GM10847 (cell line): ENCODE measurements around the gene KCNIP1.

Experiments
- POLR2A ChIP-seq: IDR thresholded peaks from 2 replicates; pipeline ENCODE4 v1.6.1; 2011; ENCODE audit not compliant: insufficient read length; ENCODE audit errors: extremely low read depth

KCNIP1 gene

GRCh38 chr5:170601619-170602018 lies 97.8 kb downstream of the KCNIP1 start:
- no peak for TF ChIP-seq POLR2A

GRCh38 chr5:170603109-170603508 lies 99.3 kb downstream of the KCNIP1 start:
- TF ChIP-seq POLR2A, result no peak

DNA sequence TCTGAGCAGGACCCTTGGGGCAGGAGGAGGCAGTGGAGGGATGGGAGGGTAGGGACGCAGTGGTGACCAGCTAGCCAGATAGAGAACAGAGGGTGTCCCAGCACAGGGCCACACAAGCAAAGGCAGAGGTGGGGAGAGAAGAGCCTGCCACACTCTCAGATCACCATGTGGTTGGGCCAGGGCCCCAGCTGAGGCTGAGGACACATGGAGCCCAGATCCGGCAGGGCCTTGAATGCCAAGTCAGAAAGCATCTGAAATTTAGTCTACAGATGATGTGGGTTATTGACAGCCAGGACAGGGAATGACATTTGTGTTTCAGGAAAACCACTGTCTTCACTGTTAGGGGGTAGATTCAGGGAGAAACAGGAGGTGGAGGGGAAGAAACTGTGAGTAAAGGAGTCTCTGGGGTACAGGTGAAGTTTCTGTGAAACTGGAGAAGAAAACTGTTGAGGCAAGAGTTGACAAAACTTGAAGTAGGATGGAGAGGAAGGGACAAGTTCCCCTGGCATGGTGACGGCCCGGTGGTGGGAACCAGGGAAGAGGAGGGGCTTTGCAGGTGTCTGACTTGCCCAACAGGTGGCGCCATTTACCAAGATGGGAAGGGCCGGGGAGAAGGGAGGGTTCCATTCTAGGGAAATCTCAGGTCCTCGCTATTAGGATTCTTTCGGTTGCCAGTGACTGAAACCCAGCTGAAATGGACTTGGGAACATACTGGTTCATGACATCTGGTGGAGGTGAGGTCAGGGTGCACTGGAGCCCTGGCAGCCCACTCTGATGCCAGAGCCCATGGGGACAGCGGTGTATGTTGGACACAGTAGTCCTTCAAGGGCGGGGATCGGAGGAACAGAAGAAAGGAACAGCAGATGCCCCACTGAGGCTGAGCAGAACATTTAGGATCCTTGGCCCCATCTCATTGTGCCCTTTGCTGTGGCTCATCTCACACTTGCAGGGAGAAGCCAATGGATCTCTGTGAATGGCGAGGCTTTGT lies 100.1 kb downstream of the KCNIP1 start:
- no peak for TF ChIP-seq POLR2A

GRCh38 chr5:170606941-170607340 lies 103.1 kb downstream of the KCNIP1 start:
- no peak for TF ChIP-seq POLR2A

GRCh38 chr5:170611449-170612090 lies 107.8 kb downstream of the KCNIP1 start:
- no peak for TF ChIP-seq POLR2A

DNA sequence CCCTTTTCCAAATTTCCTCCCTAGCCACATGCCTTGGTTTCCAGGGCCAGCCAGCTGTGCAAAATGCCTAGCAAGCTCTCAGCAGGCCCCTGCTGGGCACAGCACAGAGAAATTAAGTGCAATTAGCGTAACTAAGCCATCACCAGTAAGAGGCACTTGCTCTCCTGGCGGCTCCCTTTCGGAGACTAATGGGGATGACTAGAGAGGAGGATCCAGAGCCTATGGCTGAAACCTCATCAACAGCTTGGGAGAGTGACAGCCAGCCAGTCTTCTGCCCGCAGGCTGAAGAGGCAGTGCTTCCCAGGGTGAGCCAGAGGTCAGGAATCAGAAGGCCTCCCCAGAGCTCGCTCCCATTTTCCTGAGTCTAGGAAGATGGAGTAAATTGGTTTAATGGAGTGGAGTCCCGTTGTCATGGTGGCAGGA lies 108.4 kb downstream of the KCNIP1 start:
- no peak for TF ChIP-seq POLR2A

GRCh38 chr5:170614065-170614490 lies 110.3 kb downstream of the KCNIP1 start:
- TF ChIP-seq POLR2A, result no peak

- TF ChIP-seq POLR2A, result no peak
Measured at GRCh38 chr5:170614720-170615119, 110.9 kb downstream of the KCNIP1 start.

GRCh38 chr5:170617533-170618490 lies 114.0 kb downstream of the KCNIP1 start:
- no peak for TF ChIP-seq POLR2A

DNA sequence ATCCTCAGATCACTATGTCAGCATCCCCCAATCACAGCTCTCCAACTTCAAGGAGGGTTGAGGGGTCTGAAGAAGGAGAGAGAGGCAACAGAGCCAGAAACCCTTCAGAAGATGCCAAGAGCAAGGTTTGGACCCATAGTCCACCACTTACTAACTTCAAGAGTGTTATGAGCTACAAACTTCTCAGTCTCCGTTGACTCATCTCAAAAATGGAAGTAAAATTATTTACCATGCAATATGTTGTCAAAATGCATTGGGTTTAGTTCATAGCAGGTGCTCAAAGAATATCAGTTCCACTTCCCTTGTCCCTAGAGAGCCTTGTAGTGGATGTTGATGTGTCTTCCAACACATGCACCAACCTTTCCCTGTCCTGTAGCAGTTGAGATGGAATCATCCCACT lies 116.0 kb downstream of the KCNIP1 start:
- no peak for TF ChIP-seq POLR2A

GRCh38 chr5:170622933-170623332 lies 119.1 kb downstream of the KCNIP1 start:
- TF ChIP-seq POLR2A, result no peak

DNA sequence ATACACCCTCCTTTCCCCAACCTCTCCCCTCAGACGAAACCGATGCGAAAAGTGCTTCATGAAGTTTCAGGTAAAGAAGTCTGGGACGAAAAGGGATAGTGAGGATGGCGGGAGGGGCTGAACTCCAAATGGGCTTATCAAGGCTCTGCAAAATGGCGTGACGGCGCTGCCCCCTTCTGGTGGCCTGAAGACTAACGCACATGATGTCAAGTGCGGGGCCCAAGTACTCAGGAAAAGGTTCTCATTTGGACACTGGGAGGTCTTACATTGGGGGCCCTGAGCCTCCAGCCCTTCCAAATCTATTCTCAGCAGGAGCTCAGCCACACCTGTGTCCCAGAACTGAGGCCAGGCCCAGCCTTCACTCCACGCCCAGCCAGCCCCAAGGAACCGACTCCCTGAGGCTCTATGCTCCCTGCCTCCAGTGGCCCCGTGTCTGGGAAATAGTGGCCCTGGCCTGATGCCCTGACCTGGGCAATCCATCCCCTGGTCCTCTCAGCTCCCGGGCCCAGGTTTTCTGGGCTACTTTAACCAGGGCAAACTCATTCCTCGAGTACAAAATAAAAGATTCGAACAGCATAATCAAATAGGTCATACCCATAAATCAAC lies 119.9 kb downstream of the KCNIP1 start:
- no peak for TF ChIP-seq POLR2A

DNA sequence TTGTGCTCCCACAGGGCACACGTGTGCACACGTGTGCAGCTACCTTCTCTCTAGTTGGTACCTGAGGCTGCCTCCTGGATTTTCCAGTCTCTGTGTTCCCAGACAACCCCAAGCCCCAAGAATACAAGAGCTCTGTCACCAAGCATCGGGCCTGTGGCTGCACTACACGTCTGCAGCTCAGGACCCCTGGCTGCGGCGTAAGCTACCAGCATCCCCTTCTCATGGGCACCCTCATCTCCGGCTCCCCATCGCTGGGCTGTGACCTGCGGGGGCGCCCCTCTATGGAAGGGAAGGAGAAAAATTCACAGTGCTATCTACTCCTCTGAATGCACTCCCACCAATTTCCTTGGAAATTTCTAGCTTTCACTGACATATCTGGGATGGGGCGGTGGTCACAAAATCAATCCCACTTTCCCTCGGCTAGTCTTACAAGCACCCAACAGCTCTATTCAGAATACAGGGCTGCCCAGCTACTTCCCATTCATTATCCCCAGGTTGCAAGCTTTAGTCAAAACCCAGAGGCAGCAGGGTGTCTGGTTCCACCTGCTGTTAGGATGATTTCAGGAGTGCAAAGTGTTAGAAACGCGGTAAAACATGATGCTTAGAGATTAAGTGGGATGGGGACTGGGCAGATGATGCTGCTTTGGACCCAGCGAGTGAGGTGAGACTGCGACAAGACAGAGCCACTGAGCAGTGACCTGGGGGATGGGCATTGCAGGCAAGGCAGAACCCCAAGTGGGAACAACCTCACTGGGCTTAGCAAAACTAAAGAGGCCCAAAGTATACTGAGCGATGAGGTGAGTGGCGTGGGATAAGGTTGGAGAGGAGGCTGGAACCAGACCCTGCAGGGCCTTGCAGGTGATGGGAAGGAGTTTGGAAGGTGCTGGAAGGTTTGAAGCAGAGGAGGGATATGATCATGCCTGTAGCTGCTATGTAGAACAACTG lies 121.7 kb downstream of the KCNIP1 start:
- no peak for TF ChIP-seq POLR2A
